ENCODE results near the gene MYO9B.
A peak's percentile ranks its signal among the peaks of the same experiment; 100 is the strongest.
"Not testable (repeated sequence)": the region's sequence is repeated elsewhere in the genome, so short reads cannot be mapped to it uniquely, and the experiment has no call there.

The MYO9B gene

DNA sequence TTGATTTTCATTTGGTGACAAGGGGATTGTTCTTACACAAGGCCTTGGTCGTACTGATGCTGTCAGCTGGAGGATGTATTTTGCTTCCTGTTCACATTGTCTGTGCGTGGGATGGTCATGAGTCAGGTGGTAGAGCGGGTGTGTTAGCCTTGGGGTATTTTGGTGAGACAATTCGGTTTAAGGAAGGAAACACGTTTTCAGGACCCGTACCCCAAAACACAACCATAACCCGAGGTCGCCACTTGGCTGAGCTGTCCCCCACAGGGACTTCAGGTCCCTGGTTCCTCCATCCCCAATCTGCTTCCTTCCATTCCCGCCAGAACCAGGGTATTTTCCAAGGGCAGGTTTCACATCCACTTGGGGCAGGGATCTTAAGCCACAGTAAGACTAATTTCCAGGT, 15.0 kb downstream of the MYO9B start:
- no peak for DNase-seq

DNA sequence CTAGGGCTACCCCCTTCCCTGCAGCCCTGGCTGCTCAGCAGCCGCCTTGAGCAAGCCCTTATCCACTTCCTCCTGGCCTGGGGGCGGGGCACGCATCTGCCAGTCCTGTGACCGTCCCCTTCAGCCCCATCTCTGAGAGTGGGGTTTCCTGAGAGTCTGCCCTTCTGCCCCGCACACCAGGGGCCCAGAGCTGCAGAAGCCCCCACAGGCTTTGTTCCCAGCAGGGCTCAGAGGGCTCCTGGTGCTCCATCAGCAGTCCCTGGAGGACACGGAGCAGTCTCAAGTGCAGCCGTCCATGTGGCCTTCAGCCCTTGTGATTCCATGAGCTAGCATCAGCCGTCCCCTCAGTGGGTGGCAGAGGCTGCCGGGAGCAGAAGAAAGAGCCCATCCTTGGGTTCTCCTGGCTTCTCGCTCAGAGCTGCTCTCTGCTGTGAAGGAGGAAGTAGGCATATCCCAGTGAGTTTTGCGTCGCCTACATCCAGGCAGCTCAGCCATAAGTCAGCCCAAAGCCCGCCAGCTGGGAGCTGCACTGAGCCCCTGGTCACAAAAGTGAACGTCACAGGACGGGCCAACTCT, 16.3 kb downstream of the MYO9B start:
- DNase-seq: no peak

GRCh38 chr19:17092696-17093095, 17.1 kb downstream of the MYO9B start:
- DNase-seq: no peak

DNA sequence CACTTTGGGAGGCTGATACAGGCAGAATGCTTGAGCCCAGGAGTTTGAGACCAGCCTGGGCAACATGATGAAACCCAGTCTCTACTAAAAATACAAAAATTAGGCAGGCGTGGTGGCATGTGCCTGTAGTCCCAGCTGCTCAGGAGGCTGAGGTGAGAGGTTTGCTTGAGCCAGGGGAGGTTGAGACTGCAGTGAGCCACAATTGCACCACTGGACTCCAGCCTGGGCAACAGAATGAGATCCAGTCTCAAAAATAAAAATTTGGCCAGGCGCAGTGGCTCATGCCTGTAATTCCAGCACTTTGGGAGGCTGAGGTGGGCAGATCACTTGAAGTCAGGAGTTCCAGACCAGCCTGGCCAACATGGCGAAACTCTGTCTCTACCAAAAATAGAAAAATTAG, 19.1 kb downstream of the MYO9B start:
- not testable (repeated sequence) for DNase-seq

DNA sequence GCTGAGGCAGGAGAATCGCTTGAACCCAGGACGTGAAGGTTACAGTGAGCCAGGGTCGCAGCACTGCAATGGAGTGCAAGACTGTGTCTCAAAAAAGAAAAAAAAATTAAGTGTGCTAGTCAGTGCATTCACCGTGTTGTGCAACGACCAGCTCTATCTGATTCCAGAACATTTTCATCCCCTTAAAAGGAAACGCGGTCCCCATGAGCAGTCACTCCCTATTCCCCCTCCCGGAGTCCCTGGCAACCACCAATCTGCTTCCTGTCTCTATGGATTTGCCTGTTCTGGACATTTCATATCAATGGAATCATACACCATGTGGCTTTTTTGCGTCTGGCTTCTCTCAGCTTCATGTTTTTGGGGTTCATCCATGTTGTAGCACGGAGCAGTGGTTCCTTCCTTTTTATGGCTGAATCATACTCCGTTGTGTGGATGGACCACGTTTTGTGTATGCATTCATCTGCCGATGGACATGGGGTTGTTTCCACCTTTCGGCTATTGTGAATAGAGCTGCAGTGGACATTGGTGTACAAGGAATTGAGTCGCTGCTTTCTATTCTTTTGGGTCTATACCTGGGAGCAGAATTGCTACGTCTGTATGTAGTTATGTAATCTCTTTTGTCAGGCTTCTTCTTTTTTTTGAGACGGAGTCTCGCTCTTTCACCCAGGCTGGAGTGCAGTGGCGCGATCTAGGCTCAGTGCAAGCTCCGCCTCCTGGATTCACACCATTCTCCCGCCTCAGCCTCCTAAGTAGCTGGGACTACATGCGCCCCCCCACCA, 19.8 kb downstream of the MYO9B start:
- DNase-seq: no peak

DNA sequence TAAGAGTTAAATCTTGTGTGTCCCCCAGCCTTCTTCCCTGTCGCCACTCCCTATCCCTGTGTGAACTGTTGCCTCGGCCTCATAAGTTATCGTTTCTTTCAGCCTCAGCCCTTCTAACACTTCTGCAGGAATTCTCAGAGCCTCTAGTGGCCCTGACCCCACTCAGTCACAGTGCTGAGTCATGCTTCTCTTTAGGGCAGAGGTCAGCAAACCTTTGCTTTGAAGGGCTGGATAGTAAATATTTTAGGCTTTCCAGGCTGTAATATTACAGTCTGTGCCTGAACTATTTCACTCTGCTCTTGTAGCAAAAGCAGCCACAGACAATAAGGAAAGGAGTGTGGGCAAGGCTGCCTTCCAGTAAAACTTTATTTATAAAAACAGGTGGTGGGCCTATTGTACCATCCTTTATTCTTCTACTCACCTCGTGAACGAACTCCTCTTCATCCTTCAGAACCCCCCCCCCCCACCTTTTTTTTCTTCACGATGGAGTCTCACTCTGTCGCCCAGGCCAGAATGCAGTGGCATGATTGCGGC, 22.1 kb downstream of the MYO9B start:
- DNase-seq: no peak

GRCh38 chr19:17098326-17098725, 22.7 kb downstream of the MYO9B start:
- DNase-seq: no peak

GRCh38 chr19:17101686-17102628, 26.4 kb downstream of the MYO9B start:
- no peak for DNase-seq

DNA sequence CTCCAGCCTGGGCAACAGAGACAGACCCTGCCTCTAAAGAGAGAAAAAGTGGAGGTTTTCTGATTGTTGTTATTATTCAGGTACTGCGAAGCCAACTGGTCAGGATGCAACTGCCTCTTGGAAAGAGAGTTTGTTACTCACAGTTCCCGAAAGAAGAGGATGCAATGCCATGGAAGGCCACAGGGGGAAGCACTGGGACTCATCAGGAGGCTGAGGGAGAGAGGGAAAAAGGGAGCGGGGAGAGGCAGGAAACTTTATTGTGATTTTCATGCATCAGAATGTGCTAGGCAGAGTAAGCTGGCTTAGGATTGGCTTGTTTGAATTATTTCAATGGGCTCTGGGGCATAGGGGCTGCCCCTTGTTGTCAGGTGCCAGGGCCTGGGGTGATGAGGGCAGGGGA, 27.6 kb downstream of the MYO9B start:
- no peak for DNase-seq

GRCh38 chr19:17104679-17105078, 29.1 kb downstream of the MYO9B start:
- DNase-seq: no peak

GRCh38 chr19:17105556-17105955, 30.0 kb downstream of the MYO9B start:
- DNase-seq: no peak

GRCh38 chr19:17106964-17107363, 31.4 kb downstream of the MYO9B start:
- not testable (repeated sequence) for DNase-seq

GRCh38 chr19:17107546-17108452, 32.2 kb downstream of the MYO9B start:
- peak; percentile 11 for DNase-seq

DNA sequence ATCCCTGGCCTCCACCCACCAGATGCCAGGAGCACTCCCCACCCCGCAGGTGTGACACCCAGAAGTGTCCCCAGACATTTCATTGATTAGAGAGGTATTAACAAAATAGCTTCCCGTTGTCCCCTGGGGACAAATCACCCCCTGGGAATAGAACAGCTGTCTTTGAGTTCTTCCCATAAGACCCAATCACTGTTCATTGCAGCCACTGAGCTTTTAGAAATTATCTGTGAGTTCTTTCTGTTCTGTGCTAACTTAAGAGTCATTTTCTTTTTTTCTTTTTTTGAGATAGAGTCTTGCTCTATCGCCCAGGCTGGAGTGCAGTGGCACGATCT, 32.8 kb downstream of the MYO9B start:
- no peak for DNase-seq

GRCh38 chr19:17109300-17109699, 33.7 kb downstream of the MYO9B start:
- DNase-seq: no peak

DNA sequence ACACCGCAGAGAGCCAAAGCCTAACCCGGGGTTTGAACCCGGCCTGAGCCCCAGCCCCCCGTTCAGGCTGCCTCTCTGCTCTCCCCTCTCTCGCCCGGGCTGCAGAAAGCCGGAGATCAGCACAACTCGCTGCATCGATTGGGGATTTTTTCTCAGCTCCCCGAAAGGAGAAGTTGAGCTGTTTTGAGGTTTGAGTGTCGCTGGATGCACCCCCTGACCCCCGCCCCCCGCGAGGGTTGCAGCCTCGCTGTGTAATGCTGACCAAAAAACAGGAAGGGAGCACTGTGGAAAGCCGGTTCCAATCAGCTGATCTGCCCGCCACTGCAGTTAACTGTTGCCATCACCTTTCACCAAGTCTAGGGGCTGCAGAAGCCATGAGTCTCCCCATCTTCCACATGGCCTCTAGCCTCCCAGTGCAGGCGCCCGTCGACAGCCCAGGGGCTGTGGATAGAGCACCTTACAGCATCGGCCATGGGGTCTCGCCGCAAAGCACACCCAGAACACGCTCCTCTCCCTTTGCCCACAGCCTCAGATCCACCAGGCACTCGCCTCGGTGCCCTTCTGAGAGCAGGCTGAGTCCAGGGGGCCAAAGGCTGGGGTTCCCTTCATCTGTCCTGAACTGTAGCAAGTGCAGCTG, 34.5 kb downstream of the MYO9B start:
- no peak for DNase-seq

DNA sequence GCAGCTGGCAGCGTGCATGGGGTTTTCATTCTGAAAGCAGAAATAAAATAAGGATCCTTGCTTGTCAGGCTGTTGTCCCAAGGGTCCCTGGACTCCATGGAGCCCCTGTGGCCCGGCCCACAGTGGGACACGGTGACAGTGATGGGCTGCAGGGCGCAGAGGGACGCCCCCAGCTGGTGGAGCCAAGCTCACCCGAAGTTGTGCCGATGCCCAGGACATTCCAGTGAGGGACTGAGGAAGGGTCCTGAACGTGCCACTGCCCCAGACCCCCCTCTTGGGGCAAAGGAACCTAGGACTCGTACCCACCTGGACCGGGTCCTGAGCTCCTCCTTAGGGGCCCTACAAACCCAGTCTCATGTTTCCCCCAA, 35.0 kb downstream of the MYO9B start:
- DNase-seq: no peak

- no peak for DNase-seq
Observed at GRCh38 chr19:17111766-17112165, 36.2 kb downstream of the MYO9B start.

DNA sequence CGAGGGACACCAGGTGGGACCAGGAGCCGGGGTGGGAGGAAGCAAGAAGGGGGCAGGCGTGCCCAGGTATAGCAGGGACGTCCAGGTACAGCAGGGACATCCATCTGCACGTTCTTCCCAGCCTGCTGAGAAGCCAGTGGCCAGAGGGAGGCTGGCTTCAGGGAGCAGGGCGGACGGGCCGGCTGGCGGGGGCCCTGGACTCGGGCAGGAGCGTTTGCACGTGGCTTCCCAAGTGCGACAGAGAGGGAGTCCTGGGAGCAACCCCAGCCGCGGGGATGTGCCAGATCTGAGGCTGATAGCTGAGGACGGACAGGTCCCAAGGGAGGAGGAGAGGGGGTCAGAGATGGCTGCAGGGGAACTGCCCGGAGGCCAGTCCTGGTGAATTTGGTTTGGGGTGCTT, 36.7 kb downstream of the MYO9B start:
- DNase-seq: no peak

DNA sequence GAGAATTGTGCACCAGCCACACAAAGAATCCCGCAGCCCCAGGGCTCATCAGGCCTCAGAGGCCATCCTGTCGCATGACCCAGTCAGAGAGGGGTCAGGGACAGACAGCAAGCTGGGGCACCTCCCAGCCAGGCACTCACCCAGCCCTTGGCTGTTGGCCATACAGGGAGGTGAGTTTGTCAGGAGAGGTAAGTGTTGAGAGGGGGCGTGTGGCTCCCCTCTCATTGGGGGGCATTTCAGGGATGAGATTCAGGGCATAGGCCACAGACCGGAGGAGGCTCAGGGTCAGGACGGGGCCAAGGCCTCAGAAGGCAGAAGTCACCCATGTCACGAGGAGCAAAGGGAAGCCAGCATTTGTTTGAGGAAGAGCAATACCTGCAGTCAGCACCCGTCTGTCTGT, 37.1 kb downstream of the MYO9B start:
- no peak for DNase-seq

- no peak for DNase-seq
Observed at GRCh38 chr19:17113127-17113785, 37.7 kb downstream of the MYO9B start.
